ENCODE results near the gene USP5. TPM values are rescaled to one million over a fixed set of nuclear protein-coding genes. Genes with fewer than 3 reads are reported as not detected.

The USP5 gene
- total and polyA plus RNA-seq, 2 of the 8 experiments (the other 6 are each of a cell fraction or from before 2014, with no cell fraction given) = 66.5 to 148 TPM

DNA sequence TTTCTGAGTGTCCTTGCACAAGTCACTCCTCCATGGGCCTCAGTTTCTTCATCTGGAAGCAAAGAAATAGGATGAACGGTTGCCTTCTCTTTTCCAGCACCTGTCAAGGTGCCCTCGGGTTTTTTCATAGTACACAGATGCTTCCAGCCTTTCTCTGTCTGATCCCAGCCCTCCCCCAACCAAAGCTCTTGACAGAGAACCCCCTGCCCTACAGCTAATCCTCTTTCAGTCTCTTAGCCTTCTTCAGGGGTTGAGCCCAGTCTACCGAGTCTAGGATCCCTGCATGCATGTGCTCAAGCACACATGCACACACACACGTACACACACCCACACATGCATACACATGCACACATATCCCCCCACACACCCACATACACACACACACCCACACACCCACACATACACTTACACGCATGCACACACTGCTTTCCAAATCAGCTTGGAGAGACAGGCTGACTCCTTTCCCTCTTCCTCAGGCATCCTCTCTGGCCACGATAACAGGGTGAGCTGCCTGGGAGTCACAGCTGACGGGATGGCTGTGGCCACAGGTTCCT is 5.6 kb upstream of the USP5 start:
- no peak for TF ChIP-seq CREB1 (IDR thresholded peaks at IDR 0.05)
- no peak for TF ChIP-seq CEBPB (IDR thresholded peaks at IDR 0.05; ENCODE audit: low read depth, low read length)
- no peak for TF ChIP-seq RFX5 (IDR thresholded peaks at IDR 0.05; ENCODE audit: borderline replicate concordance, low read depth, low read length)
- TF ChIP-seq YY1 (IDR thresholded peaks at IDR 0.05; ENCODE audit: low read depth, low read length) = no peak
- TF ChIP-seq SAP30 (IDR thresholded peaks at IDR 0.05; ENCODE audit: insufficient read depth, insufficient replicate concordance, low read length) = no peak
- no peak for TF ChIP-seq GABPA (IDR thresholded peaks at IDR 0.05; ENCODE audit: borderline replicate concordance, insufficient read depth, low read length)
- Histone ChIP-seq H3K79me1 (ENCODE audit: low read depth, low read length) (peaks cover 2% of the 10 kb centered on the region), H2BK20ac (ENCODE audit: low read length) (no peak overlapping the region), H3K9ac (replicated peaks in 1 of 4; ENCODE audit: extremely low read depth in 1 of 4, low read depth in 3 of 4, low read length in 3 of 4) (no peak overlapping the region; a peak in 1 of 7 replicates), H3K14ac (ENCODE audit: insufficient read length) (no peak overlapping the region), H2BK15ac (ENCODE audit: low read length) (no peak overlapping the region), H3K4me1 (replicated peaks in 1 of 4; ENCODE audit: control insufficient read depth in 3 of 4, insufficient read depth in 4 of 4, low read length in 3 of 4) (peaks cover 0 to 6% (median 0%) of the 10 kb centered on the region in 4 experiments; a peak in 1 of 7 replicates), H3K56ac (replicated peaks; ENCODE audit: insufficient read length, low read depth, low read length) (no peak overlapping the region), H2AK5ac (ENCODE audit: low read depth, low read length) (no peak overlapping the region), H4K8ac (ENCODE audit: extremely low read depth, insufficient read depth, low read length) (no peak overlapping the region), H2BK120ac (replicated peaks; ENCODE audit: low read depth, low read length) (no peak overlapping the region), H3K79me2 (ENCODE audit: control insufficient read depth in 1 of 2, insufficient read depth in 2 of 2, low read length in 2 of 2) (peaks cover 0 to 9% of the 10 kb centered on the region in 2 experiments; a peak in 2 of 4 replicates), H3K27me3 (replicated peaks in 1 of 4; ENCODE audit: control insufficient read depth in 3 of 4, extremely low read depth in 1 of 4, insufficient read depth in 3 of 4, low read length in 3 of 4) (no peaks in the 10 kb centered on the region), H3K27ac (ENCODE audit: low read depth, low read length) (no peak overlapping the region), H2AFZ (ENCODE audit: low read length) (no peak overlapping the region), H3K4me3 (ENCODE audit: extremely low read depth in 1 of 4, insufficient read depth in 2 of 4, low read depth in 3 of 4, low read length in 4 of 4) (no peak overlapping the region), H2BK12ac (ENCODE audit: low read depth, low read length) (no peak overlapping the region), H4K20me1 (replicated peaks in 1 of 2; ENCODE audit: control insufficient read depth in 1 of 2, insufficient read depth in 2 of 2, low read length in 2 of 2) (peaks cover 0 to 5% of the 10 kb centered on the region in 2 experiments), H4K5ac (ENCODE audit: insufficient read length, low read depth, low read length) (no peak overlapping the region), H3K36me3 (ENCODE audit: control insufficient read depth in 2 of 4, insufficient read depth in 4 of 4, low read length in 3 of 4) (peaks cover 15 to 57% (median 42%) of the 10 kb centered on the region in 4 experiments; a peak in 7 of 8 replicates), H3K18ac (ENCODE audit: extremely low read depth, low read length) (no peak overlapping the region), H3K4me2 (ENCODE audit: insufficient read depth in 1 of 2, low read depth in 2 of 2, low read length in 2 of 2) (no peak overlapping the region), H4K91ac (replicated peaks; ENCODE audit: insufficient read length, low read length) (no peak overlapping the region), H3K9me3 (ENCODE audit: insufficient read depth in 2 of 2, low read depth in 1 of 2, low read length in 1 of 2) (no peaks in the 10 kb centered on the region), H2BK5ac (ENCODE audit: low read depth, low read length) (no peak overlapping the region), H3K4ac (replicated peaks; ENCODE audit: insufficient read length, low read depth, low read length) (no peak overlapping the region), H3K23me2 (ENCODE audit: low read depth, low read length) (peaks cover 10% of the 10 kb centered on the region), H3K23ac (ENCODE audit: insufficient read length) (no peak overlapping the region)
- WGBS, 2 experiments (ENCODE audit: extremely low coverage in 1 of 2, insufficient coverage in 1 of 2, insufficient read length in 1 of 2, insufficient replicate concordance in 2 of 2, low coverage in 1 of 2, low lambda C conversion rate in 2 of 2, missing lambda C conversion rate in 1 of 2) = 87% methylated on average over 7 of the region's 7 CpGs; no CpG with 5 or more reads in 1 of the 2 experiments
- FAIRE-seq (no peak), DNase-seq (ENCODE audit: low read depth in 1 of 2, low spot score in 2 of 2) (no peak)
- CTCF ChIA-PET (ENCODE audit: partially characterized antibody) = interaction anchor here (1.0 to 19.8 kb wide), 2 partner anchors 13 to 140 kb away, joined by 4 to 292 read pairs; partner anchors contain the start of genes GNB3 and P3H3
- POLR2A ChIA-PET (ENCODE audit: partially characterized antibody) = interaction anchor here (1.1 to 25.7 kb wide), 3 partner anchors 15 to 94 kb away, joined by 3 to 588 read pairs (median 388); partner anchors contain the start of genes GNB3, GPR162, MLF2 and P3H3

All from H1 (cell line).